MCF 10A (cell line): ENCODE results near the gene DNAAF8. TPM values are rescaled to one million over a fixed set of nuclear protein-coding genes. Genes with fewer than 3 reads are reported as not detected.

Source experiments
- BruUV-seq: library from RNA; stranded (reverse); fragments of 400-500 nt; replicated peaks from 2 replicates; lab custom pipeline; 2021; lab: Mats Ljungman, UMichigan
- CTCF ChIA-PET: fragments of 300-600 bp; sonication (Branson Sonifier 250); formaldehyde crosslinking; extraction: SDS; loops from one replicate; lab custom pipeline; 2021; ENCODE audit warnings: antibody characterized with exemption, inconsistent platforms; lab: Yijun Ruan, JAX
- POLR2A ChIA-PET: fragments of 300-600, 350-650 bp; sonication (Branson Sonifier 250); formaldehyde crosslinking; extraction: SDS; loops from one replicate; lab custom pipeline; 2020; ENCODE audit warnings: antibody characterized with exemption, inconsistent platforms; lab: Yijun Ruan, JAX
- DNase-seq: peaks from one replicate; pipeline ENCODE4 v3.0.0-alpha.2; 2018; ENCODE audit not compliant: unreplicated experiment
- H3K27ac Mint-ChIP-seq: one replicate; pipeline ENCODE4 v1.8.0; 2022; ENCODE audit warnings: mild to moderate bottlenecking, low read depth, mixed read lengths; ENCODE audit not compliant: unreplicated experiment
- H3K27me3 Mint-ChIP-seq: one replicate; pipeline ENCODE4 v1.8.0; 2022; ENCODE audit warnings: mixed read lengths; ENCODE audit not compliant: insufficient read depth, unreplicated experiment
- H3K36me3 Mint-ChIP-seq: one replicate; pipeline ENCODE4 v1.8.0; 2022; ENCODE audit warnings: mild to moderate bottlenecking, moderate library complexity, mixed read lengths; ENCODE audit not compliant: insufficient read depth, unreplicated experiment
- H3K4me1 Mint-ChIP-seq: one replicate; pipeline ENCODE4 v1.8.0; 2022; ENCODE audit warnings: mixed read lengths; ENCODE audit not compliant: insufficient read depth, unreplicated experiment
- H3K4me3 Mint-ChIP-seq: one replicate; pipeline ENCODE4 v1.8.0; 2022; ENCODE audit warnings: mild to moderate bottlenecking, moderate library complexity, mixed read lengths; ENCODE audit not compliant: unreplicated experiment
- H3K9me3 Mint-ChIP-seq: one replicate; pipeline ENCODE4 v1.8.0; 2022; ENCODE audit warnings: mixed read lengths; ENCODE audit not compliant: unreplicated experiment
- CTCF ChIP-seq: fragments of 200-600 bp; IDR thresholded peaks from one replicate; pipeline ENCODE4 v1.8.0; 2022; ENCODE audit warnings: antibody characterized with exemption, mild to moderate bottlenecking; ENCODE audit not compliant: unreplicated experiment
- intact Hi-C: fragments of 100-400 bp; cut with micrococcal nuclease; formaldehyde crosslinking; loops from 2 replicates; pipeline ENCODE4 v1.14.1; 2022
- total RNA-seq: library from RNA; stranded (reverse); gene quantifications from 2 replicates; pipeline ENCODE4 v1.2.3, GENCODE V29; 2022

DNAAF8 gene
- total RNA-seq, 1 experiment from 2014 or later, result 0.56 TPM

- CTCF ChIA-PET, result interaction anchor here (0.6 kb wide), 1 partner anchor 29 kb away, joined by 3 read pairs; no protein-coding TSS in a partner anchor
- Mint-ChIP-seq H3K4me3 (no peak overlapping the region), H3K36me3 (no peaks in the 10 kb centered on the region), H3K27me3 (no peaks in the 10 kb centered on the region), H3K4me1 (no peaks in the 10 kb centered on the region), H3K9me3 (no peaks in the 10 kb centered on the region), H3K27ac (no peak overlapping the region)
- no TSS peak for BruUV-seq
- intact Hi-C loops, result no loop called here
- TF ChIP-seq CTCF, result no peak
- POLR2A ChIA-PET, result interaction anchor here (0.7 kb wide), 1 partner anchor 53 kb away, joined by 3 read pairs; no protein-coding TSS in a partner anchor
- no peak for DNase-seq
These were observed 54.2 kb downstream of the DNAAF8 start for GRCh38 chr16:4788489-4788889.

- Mint-ChIP-seq H3K4me1 (no peaks in the 10 kb centered on the region), H3K4me3 (no peak overlapping the region), H3K27ac (no peak overlapping the region), H3K27me3 (no peaks in the 10 kb centered on the region), H3K9me3 (no peaks in the 10 kb centered on the region), H3K36me3 (no peaks in the 10 kb centered on the region)
- intact Hi-C loops, result no loop called here
- no TSS peak for BruUV-seq
- CTCF ChIA-PET, result interaction anchor here (0.6 kb wide), 1 partner anchor 29 kb away, joined by 3 read pairs; no protein-coding TSS in a partner anchor
- TF ChIP-seq CTCF, result no peak
- POLR2A ChIA-PET, result no interaction called here
- no peak for DNase-seq
These were observed 54.6 kb downstream of the DNAAF8 start for GRCh38 chr16:4788910-4789309.

GRCh38 chr16:4790261-4790660 lies 55.9 kb downstream of the DNAAF8 start:
- intact Hi-C loops, result no loop called here
- no peaks in the 10 kb centered on the region for H3K9me3 Mint-ChIP-seq
- ChIA-PET CTCF (interaction anchor here (0.5 to 0.6 kb wide), 3 partner anchors 18 to 360 kb away, joined by 3 to 4 read pairs (median 3); no protein-coding TSS in a partner anchor), POLR2A (no interaction called here)
- no peak for TF ChIP-seq CTCF
- no TSS peak for BruUV-seq
- H3K36me3 Mint-ChIP-seq, result no peaks in the 10 kb centered on the region
- H3K27ac Mint-ChIP-seq, result no peak overlapping the region
- no peaks in the 10 kb centered on the region for H3K4me1 Mint-ChIP-seq
- no peak overlapping the region for H3K4me3 Mint-ChIP-seq
- H3K27me3 Mint-ChIP-seq, result no peaks in the 10 kb centered on the region
- DNase-seq, result no peak

DNA sequence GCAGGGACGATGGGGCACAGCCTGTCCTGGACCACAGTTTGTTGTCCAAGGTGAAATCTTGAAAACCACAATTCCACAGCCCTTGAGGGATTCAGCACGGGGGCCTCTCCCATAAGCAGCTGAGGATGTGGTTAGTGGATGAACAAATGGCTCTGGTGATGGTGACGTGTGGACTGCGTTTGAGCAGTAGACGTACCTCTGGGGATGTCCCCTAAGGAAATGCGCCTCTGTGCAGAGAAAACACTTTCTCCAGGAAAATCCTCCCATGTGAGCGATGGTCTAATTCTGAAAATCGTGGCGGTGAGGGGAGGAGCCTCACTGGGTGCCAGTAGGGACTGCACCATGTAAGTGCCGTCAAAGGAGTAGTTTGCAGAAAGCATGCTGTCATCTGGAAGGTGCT lies 56.5 kb downstream of the DNAAF8 start:
- ChIA-PET CTCF (interaction anchor here (0.6 kb wide), 1 partner anchor 361 kb away, joined by 3 read pairs; no protein-coding TSS in a partner anchor), POLR2A (interaction anchor here (0.5 kb wide), 2 partner anchors 25 to 55 kb away, joined by 3 to 4 read pairs; no protein-coding TSS in a partner anchor)
- H3K27ac Mint-ChIP-seq, result no peak overlapping the region
- H3K27me3 Mint-ChIP-seq, result no peaks in the 10 kb centered on the region
- no peaks in the 10 kb centered on the region for H3K4me1 Mint-ChIP-seq
- no peak for TF ChIP-seq CTCF
- no TSS peak for BruUV-seq
- no peak for DNase-seq
- no peak overlapping the region for H3K4me3 Mint-ChIP-seq
- H3K36me3 Mint-ChIP-seq, result no peaks in the 10 kb centered on the region
- intact Hi-C loops, result no loop called here
- no peaks in the 10 kb centered on the region for H3K9me3 Mint-ChIP-seq
